Measurements from ENCODE around the gene PSMC3IP. TPM values are rescaled to one million over a fixed set of nuclear protein-coding genes. Genes with fewer than 3 reads are reported as not detected.
"Not testable (repeated sequence)": the region's sequence is repeated elsewhere in the genome, so short reads cannot be mapped to it uniquely, and the experiment has no call there.

PSMC3IP gene
- total RNA-seq, 1 donor from 2014 or later, result 22.6 TPM

- peaks cover 6% of the 10 kb centered on the region for H3K4me1 Mint-ChIP-seq (ENCODE audit: unreplicated experiment)
- no peak for TF ChIP-seq CTCF (conservative IDR thresholded peaks at IDR 0.05)
- H3K27me3 Mint-ChIP-seq, result no peaks in the 10 kb centered on the region
- H3K9me3 Mint-ChIP-seq, result no peaks in the 10 kb centered on the region
- no peak for DNase-seq (ENCODE audit: extremely low spot score, unreplicated experiment)
- no peak overlapping the region for H3K4me3 Mint-ChIP-seq
- peaks cover 13% of the 10 kb centered on the region for H3K36me3 Mint-ChIP-seq
- no peak overlapping the region for H3K27ac Mint-ChIP-seq
Observed at GRCh38 chr17:42617956-42618431, 40.5 kb upstream of the PSMC3IP start.

DNA sequence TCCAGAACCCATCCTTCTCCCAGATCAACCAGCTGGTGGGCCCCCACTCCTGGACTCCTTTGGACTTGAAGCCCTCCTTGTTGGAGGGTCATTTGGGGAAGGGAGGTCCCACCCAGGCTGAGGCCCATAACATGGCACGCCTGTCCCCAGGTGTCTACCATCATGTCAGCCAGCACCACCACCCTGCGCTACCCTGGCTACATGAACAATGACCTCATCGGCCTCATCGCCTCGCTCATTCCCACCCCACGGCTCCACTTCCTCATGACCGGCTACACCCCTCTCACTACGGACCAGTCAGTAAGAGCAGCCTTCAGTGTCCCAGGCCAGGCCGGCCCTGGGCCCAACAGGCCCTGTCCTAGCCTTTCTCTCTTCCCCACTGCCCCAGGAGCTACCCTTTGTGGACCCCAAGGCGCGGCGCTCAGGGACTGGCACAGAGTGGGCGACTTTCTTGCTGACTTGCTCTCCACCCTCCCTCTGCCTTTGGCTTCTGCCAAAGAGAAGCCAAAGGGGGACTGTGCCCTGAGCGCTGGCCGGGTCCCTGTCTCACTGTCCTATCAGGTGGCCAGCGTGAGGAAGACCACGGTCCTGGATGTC is 36.3 kb upstream of the PSMC3IP start:
- DNase-seq (ENCODE audit: extremely low spot score, unreplicated experiment), result no peak
- Mint-ChIP-seq H3K9me3 (no peaks in the 10 kb centered on the region), H3K27ac (no peak overlapping the region), H3K4me3 (no peak overlapping the region), H3K4me1 (ENCODE audit: unreplicated experiment) (peaks cover 2% of the 10 kb centered on the region), H3K27me3 (no peaks in the 10 kb centered on the region), H3K36me3 (peaks cover 13% of the 10 kb centered on the region)
- TF ChIP-seq CTCF (conservative IDR thresholded peaks at IDR 0.05), result no peak

- H3K27me3 Mint-ChIP-seq, result no peaks in the 10 kb centered on the region
- no peaks in the 10 kb centered on the region for H3K4me1 Mint-ChIP-seq (ENCODE audit: unreplicated experiment)
Observed at GRCh38 chr17:42612013-42612412, 34.5 kb upstream of the PSMC3IP start.

GRCh38 chr17:42609814-42610801 is 32.6 kb upstream of the PSMC3IP start:
- H3K4me1 Mint-ChIP-seq (ENCODE audit: unreplicated experiment); H3K27me3 Mint-ChIP-seq; H3K9me3 Mint-ChIP-seq: not testable (repeated sequence)
- DNase-seq (ENCODE audit: extremely low spot score, unreplicated experiment), result peak; percentile 73
- peak overlapping the region; percentile 81 for H3K27ac Mint-ChIP-seq
- H3K4me3 Mint-ChIP-seq, result peak overlapping the region; percentile 100
- peaks cover 12% of the 10 kb centered on the region for H3K36me3 Mint-ChIP-seq

More at GRCh38 chr17:42612013-42612412, 34.5 kb upstream of the PSMC3IP start:
- peak overlapping the region; percentile 63 for H3K4me3 Mint-ChIP-seq
- no peak overlapping the region for H3K27ac Mint-ChIP-seq
- no peak for DNase-seq (ENCODE audit: extremely low spot score, unreplicated experiment)
- TF ChIP-seq CTCF (conservative IDR thresholded peaks at IDR 0.05), result no peak
- H3K36me3 Mint-ChIP-seq, result peaks cover 13% of the 10 kb centered on the region
- no peaks in the 10 kb centered on the region for H3K9me3 Mint-ChIP-seq

GRCh38 chr17:42609182-42609813 is 31.8 kb upstream of the PSMC3IP start, which contains the start of the genes RETREG3 and TUBG1:
Gene RETREG3, minus strand, starts transcription at chr17:42609374. Its CDS starts 50 bp downstream, at chr17:42609324.
Gene TUBG1, plus strand, starts transcription at chr17:42609683. Its CDS starts 55 bp downstream, at chr17:42609738.
- H3K36me3 Mint-ChIP-seq, result peaks cover 6% of the 10 kb centered on the region
- H3K9me3 Mint-ChIP-seq, result no peaks in the 10 kb centered on the region
- peak within 1 kb of the TSS; percentile 81 for H3K27ac Mint-ChIP-seq
- peak within 1 kb of the TSS; percentile 100 for H3K4me3 Mint-ChIP-seq
- no peaks in the 10 kb centered on the region for H3K27me3 Mint-ChIP-seq
- TF ChIP-seq CTCF (conservative IDR thresholded peaks at IDR 0.05), result peak; percentile 53
- H3K4me1 Mint-ChIP-seq (ENCODE audit: unreplicated experiment), result peaks cover 9% of the 10 kb centered on the region
- peak; percentile 100 for DNase-seq (ENCODE audit: extremely low spot score, unreplicated experiment)

Data from type B pancreatic cell (in vitro differentiated cells).